22Rv1 (cell line): ENCODE results near the gene CDH15.

Experiments
- H3K27ac ChIP-seq: fragments of 450-650 bp; 2 replicates; pipeline ENCODE4 v1.5.1; 2017
- ZFX ChIP-seq: fragments of 450-650 bp; IDR thresholded peaks from 2 replicates; pipeline ENCODE4 v1.6.1; 2017; ENCODE audit warnings: antibody characterized with exemption, borderline replicate concordance
- TF ChIP-seq, protein P1 (sequence below): fragments of 450-650 bp; IDR thresholded peaks from 2 replicates; pipeline ENCODE4 v1.5.1; 2017; ENCODE audit warnings: mild to moderate bottlenecking

CDH15 gene

DNA sequence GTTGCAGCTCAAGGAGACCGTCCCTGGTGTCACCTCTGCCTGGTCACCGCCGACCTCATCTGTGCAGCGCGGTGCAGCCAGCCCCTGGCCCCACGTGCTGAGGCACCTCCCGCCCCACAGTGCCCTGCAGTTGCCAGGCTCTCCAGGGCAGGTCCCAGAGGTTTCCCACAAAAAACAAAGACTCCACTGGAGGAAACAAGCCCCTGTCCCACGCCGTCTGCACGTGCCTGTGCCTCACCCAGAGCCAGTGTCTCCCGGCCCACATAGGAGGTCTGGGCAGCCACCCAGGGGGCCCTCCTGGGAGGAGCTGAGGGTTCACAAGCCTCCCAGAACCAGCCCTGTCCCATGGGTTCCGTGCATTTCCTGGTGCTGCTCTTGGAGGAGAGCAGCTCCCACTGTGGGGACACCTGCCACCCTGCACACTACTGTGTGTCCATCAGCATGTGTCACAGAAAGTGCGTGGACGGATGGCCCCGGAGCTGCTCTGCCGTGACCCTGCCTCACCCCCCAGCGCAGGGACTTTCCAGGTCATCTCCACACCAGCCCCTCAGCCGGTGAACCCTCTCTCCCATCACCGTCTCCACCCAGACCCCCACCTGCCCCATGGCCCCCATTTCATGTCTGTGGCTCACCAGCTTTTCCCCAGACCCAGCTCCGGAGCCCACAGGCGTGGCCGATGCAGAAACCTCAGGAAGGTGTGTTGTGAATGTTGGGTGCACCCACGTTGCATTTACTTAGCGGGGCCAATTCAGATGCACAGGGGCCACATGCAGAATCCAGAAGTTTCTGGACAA is 17.0 kb upstream of the CDH15 start:
- H3K27ac ChIP-seq = no peak overlapping the region
- TF ChIP-seq, protein P1, sequence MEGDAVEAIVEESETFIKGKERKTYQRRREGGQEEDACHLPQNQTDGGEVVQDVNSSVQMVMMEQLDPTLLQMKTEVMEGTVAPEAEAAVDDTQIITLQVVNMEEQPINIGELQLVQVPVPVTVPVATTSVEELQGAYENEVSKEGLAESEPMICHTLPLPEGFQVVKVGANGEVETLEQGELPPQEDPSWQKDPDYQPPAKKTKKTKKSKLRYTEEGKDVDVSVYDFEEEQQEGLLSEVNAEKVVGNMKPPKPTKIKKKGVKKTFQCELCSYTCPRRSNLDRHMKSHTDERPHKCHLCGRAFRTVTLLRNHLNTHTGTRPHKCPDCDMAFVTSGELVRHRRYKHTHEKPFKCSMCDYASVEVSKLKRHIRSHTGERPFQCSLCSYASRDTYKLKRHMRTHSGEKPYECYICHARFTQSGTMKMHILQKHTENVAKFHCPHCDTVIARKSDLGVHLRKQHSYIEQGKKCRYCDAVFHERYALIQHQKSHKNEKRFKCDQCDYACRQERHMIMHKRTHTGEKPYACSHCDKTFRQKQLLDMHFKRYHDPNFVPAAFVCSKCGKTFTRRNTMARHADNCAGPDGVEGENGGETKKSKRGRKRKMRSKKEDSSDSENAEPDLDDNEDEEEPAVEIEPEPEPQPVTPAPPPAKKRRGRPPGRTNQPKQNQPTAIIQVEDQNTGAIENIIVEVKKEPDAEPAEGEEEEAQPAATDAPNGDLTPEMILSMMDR = no peak
- TF ChIP-seq ZFX = no peak

DNA sequence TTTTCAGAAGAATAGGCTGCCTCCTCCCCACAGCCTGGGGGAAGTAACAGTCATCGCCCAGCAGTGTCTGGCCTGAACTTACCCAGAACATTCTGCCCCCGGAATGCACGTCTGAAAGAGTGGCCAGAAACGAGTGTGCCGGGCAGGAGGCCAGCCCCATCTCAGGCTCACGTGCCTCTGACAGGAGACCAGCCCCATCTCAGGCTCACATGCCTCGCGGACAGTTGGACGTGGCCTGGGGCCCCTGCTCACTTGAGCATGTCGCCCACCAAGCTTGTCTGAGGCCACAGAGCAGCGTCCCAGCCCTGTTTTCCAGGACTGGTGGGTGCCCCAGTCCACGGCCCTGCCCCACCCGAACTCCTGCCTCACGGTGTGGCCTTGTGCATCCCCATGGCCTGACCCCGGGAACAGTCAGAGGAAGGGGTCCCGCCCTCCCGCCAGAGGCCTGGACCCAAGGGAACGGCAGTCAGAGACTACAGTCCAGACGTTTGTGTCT is 16.3 kb upstream of the CDH15 start:
- TF ChIP-seq, protein P1 = no peak
- no peak for TF ChIP-seq ZFX
- H3K27ac ChIP-seq = no peak overlapping the region

DNA sequence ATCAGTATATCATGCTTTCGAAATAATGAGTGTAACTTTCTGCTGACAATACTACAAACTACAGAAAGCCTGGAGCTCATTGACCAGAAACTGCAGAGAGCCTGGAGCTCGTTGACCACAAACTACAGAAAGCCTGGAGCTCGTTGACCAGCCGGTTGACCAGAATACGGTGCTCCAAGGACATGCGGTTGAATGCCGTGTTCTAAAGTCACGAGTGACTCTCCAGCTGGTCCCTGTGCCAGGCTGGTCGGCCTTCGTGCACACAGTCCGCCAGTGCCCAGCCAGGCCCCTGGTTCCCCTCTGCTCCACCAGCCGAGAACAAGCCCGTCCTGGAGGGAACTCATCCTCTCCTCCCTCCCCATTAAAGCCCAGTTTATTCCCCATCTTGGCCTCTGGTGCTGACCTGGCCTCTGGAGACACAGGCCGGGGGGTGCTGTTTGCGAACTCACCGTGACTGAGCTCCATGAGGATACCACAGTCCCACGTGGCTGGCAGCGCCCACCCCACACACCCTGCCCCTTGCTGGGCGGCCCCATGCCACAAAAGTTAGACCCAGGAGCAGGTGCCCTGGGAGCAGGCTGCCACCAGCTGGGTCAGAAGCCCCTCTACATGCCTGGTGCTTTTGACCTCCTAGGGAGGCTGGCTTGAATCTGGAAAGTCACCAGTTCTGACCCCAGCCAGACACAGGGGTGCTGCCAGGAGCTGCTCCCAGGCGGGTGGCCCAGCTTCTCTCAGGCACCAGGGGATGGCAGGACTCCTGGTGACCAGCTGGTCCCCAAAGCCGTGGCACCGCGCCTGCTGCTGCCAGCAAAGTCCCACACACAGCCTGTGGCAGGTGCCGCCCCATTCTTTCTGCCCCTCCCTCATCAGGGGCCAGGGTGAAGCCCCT is 15.5 kb upstream of the CDH15 start:
- no peak overlapping the region for H3K27ac ChIP-seq

DNA sequence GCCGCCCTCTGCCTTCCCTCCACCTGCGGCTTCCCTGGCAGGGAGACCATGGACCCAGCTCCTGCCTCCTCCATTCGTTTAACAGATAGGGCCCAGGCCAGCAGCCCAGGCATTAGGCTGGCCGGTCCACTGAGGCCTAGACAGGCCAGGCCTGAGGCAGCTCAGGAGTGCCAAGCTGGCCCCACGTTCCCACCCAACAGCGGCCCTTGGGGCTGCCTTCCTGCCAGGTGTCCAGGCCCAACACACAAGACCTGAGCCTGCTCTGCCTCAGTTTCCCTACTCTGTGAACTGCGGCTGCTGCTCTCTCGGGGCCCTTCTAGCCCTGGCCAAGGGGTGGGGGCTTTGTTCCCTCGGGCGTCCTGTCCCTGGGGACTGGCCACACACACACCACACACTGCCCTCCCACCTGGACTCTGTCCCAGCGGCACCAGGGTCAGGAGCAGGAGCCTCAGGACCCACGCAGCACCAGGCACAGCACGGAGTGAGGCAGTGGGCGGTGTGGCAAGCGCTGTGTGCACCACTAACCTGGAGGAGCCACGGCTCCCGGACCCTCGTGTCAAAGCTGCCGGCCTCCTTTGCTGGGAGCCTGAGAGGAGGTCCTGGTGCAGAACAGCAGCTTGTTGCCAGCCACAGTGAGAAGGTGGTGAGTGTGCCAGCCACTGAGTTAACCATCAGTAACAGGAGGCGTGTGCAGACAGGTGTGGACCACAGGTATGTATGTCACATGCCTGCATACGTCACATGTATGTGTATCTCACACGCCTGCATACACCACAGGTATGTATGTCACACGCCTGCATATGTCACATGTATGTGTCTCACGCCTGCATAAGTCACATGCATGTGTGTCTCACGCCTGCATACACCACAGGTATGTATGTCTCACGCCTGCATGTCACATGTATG is 14.6 kb upstream of the CDH15 start:
- TF ChIP-seq, protein P1 = no peak
- no peak for TF ChIP-seq ZFX
- no peak overlapping the region for H3K27ac ChIP-seq

More for the DNA sequence above, 15.5 kb upstream of the CDH15 start:
- no peak for TF ChIP-seq ZFX
- TF ChIP-seq, protein P1 = no peak

DNA sequence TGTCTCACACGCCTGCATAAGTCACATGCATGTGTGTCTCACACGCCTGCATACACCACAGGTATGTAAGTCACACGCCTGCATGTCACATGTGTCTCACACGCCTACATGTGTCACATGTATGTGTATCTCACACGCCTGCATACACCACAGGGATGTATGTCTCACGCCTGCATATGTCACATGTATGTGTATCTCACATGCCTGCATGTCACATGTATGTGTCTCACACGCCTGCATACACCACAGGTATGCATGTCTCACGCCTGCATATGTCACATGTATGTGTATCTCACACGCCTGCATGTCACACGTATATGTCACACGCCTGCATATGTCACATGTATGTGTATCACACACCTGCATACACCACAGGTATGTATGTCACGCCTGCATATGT is 13.8 kb upstream of the CDH15 start:
- TF ChIP-seq, protein P1 = no peak
- no peak for TF ChIP-seq ZFX

DNA sequence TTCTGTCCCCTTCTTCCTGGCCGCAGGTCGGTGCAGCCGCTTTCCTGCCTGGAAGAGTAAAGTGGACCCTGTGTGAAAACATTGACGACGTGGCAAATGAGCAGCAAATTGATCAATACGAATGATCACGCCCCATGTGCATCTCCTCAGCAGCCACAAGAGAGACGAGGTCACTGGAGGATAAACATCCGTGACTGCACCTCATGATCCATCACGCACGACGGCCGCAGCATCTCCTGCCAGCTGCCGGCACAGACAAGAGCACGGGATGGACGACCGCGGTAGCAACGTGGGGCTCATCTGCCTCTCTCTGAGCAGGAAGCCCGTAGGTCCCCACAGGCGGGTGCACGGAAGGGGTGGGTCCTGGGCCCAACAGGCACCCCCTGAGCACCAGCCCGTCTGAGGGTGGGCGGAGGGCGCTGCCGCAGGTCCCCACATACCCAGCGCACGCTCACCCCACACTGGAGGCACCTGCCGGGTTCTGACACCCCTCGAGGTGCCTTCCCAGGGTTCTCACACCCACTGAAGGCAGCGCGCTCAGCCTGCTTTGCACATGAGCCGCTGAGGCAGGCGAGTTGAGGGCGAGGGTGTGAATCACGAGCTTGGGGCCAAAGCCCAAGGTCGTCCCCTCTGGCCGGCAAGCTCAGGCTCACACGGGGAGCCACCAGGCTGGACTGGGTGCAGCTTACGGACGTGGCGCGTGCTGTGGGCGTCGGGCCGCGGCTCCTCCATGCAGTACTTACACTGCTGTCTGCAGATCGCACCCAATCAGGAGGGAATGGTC is 12.3 kb upstream of the CDH15 start:
- TF ChIP-seq ZFX = no peak
- TF ChIP-seq, protein P1 = no peak
- no peak overlapping the region for H3K27ac ChIP-seq

More for the DNA sequence above, 13.8 kb upstream of the CDH15 start:
- no peak overlapping the region for H3K27ac ChIP-seq
